Ishikawa (cell line): ENCODE results near the gene NR3C2.

Source experiments
- CEBPB ChIP-seq: IDR thresholded peaks from 2 replicates; pipeline ENCODE4 v1.6.1; 2012
- CREB1 ChIP-seq: IDR thresholded peaks from 2 replicates; pipeline ENCODE4 v1.6.1; 2012; ENCODE audit warnings: low read depth
- EGR1 ChIP-seq: IDR thresholded peaks from 2 replicates; pipeline ENCODE4 v1.6.1; 2012
- EP300 ChIP-seq: IDR thresholded peaks from 2 replicates; pipeline ENCODE4 v1.6.1; 2012; ENCODE audit warnings: borderline replicate concordance
- FOXM1 ChIP-seq: IDR thresholded peaks from 2 replicates; pipeline ENCODE4 v1.6.1; 2012; ENCODE audit warnings: low read depth, borderline replicate concordance
- NFIC ChIP-seq: IDR thresholded peaks from 2 replicates; pipeline ENCODE4 v1.6.1; 2012
- RAD21 ChIP-seq: IDR thresholded peaks from 2 replicates; pipeline ENCODE4 v1.6.1; 2012; ENCODE audit warnings: low read depth
- TAF1 ChIP-seq: IDR thresholded peaks from 2 replicates; pipeline ENCODE4 v1.6.1; 2012; ENCODE audit warnings: low read depth, mild to moderate bottlenecking
- TCF12 ChIP-seq: IDR thresholded peaks from 2 replicates; pipeline ENCODE4 v1.6.1; 2012; ENCODE audit warnings: low read depth
- TEAD4 ChIP-seq: IDR thresholded peaks from 2 replicates; pipeline ENCODE4 v1.6.1; 2012
- USF1 ChIP-seq: IDR thresholded peaks from 2 replicates; pipeline ENCODE4 v1.6.1; 2012
- YY1 ChIP-seq: IDR thresholded peaks from 2 replicates; pipeline ENCODE4 v1.6.1; 2012; ENCODE audit warnings: low read depth
- ZBTB7A ChIP-seq: IDR thresholded peaks from 2 replicates; pipeline ENCODE4 v1.6.1; 2012; ENCODE audit warnings: low read depth
- TF ChIP-seq, protein P1 (sequence below): IDR thresholded peaks from 2 replicates; pipeline ENCODE4 v1.6.1; 2012; ENCODE audit warnings: low read depth, mild to moderate bottlenecking
- TF ChIP-seq, protein P2 (sequence below): IDR thresholded peaks from 2 replicates; pipeline ENCODE4 v1.6.1; 2012

Gene NR3C2

GRCh38 chr4:148173397-148174017 lies 268.7 kb downstream of the NR3C2 start:
- TF ChIP-seq USF1, result no peak
- TF ChIP-seq EGR1, result peak; percentile 10; the same call in 1 of the 2 replicates

GRCh38 chr4:148171596-148171995 lies 270.6 kb downstream of the NR3C2 start:
- TF ChIP-seq NFIC (no peak), RAD21 (peak; percentile 15; the same call in 1 of the 2 replicates)

DNA sequence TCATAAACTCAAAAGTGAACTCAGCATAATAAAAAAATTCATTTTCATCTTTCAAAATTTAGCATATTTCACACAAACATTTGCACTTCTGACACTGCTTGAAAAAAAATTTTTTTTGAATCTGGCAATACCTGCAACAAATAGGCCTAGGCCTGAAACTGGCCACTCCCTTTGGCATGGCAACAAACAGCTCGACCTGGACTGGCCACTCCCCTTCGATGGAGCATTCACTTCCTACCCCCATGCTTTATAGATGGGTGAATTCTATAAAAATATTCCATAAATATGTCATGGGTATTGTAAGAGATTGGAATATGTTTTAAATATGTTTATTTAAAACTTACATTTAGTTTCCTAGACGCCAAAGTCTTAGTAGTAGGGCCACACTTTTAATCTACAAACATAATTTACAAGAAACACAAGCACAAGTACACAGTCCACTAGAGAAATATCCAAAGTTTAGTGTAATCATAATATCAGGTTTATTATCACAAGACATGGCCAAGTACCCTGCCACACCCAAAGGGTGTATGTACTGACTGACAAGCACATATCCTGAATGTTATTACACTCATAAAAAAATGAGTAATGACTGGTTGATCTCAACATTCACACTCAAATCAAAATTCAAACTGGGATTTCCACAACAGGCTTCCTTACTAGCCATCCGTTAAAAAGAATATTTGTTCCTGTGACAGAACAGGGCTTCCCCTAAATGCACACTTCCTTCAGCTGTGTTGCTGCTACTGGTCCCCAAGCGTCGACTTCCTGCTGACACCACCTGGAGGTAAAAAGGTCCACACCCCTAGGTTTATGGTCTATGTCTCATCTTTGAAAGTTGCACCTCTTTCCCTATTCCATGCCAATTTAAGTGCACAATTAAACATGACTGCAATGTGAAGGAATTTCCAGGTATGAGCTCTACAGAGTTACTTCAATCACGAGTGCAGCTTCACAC lies 271.5 kb downstream of the NR3C2 start:
- TF ChIP-seq ZBTB7A, result no peak
- no peak for TF ChIP-seq TEAD4
- TF ChIP-seq CREB1, result no peak
- no peak for TF ChIP-seq TAF1
- TF ChIP-seq, protein P1, sequence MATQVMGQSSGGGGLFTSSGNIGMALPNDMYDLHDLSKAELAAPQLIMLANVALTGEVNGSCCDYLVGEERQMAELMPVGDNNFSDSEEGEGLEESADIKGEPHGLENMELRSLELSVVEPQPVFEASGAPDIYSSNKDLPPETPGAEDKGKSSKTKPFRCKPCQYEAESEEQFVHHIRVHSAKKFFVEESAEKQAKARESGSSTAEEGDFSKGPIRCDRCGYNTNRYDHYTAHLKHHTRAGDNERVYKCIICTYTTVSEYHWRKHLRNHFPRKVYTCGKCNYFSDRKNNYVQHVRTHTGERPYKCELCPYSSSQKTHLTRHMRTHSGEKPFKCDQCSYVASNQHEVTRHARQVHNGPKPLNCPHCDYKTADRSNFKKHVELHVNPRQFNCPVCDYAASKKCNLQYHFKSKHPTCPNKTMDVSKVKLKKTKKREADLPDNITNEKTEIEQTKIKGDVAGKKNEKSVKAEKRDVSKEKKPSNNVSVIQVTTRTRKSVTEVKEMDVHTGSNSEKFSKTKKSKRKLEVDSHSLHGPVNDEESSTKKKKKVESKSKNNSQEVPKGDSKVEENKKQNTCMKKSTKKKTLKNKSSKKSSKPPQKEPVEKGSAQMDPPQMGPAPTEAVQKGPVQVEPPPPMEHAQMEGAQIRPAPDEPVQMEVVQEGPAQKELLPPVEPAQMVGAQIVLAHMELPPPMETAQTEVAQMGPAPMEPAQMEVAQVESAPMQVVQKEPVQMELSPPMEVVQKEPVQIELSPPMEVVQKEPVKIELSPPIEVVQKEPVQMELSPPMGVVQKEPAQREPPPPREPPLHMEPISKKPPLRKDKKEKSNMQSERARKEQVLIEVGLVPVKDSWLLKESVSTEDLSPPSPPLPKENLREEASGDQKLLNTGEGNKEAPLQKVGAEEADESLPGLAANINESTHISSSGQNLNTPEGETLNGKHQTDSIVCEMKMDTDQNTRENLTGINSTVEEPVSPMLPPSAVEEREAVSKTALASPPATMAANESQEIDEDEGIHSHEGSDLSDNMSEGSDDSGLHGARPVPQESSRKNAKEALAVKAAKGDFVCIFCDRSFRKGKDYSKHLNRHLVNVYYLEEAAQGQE, result no peak
- no peak for TF ChIP-seq YY1
- TF ChIP-seq, protein P2, sequence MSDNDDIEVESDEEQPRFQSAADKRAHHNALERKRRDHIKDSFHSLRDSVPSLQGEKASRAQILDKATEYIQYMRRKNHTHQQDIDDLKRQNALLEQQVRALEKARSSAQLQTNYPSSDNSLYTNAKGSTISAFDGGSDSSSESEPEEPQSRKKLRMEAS, result no peak
- TF ChIP-seq CEBPB, result no peak
- no peak for TF ChIP-seq EP300
- TF ChIP-seq FOXM1, result no peak

DNA sequence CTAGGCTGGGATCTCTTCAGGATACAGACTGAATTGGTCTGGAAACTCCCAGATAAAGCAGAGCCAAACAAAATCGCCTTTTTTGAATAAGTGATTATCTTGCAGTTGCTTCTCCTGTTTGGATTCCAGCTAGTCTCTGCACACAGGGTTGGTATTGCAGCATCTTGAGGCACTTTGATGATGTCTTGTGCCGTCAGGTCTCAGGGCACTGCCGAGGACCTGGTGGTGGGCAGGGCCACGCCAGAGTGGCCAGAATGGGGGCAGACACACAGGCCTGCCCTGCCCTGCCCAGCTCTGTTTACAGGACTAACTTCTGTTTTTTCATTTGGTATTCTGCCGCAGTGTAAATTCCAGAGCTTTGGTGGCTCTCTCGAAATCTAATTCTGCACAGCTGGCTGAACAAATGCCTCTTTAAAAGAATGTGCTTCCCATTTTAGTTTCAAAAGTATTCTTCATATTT lies 276.1 kb downstream of the NR3C2 start:
- TF ChIP-seq EP300 (no peak), USF1 (no peak), RAD21 (no peak), FOXM1 (no peak), CREB1 (no peak), TCF12 (no peak), TEAD4 (no peak), TAF1 (no peak), YY1 (no peak), CEBPB (no peak), ZBTB7A (no peak), NFIC (no peak), EGR1 (no peak)
- TF ChIP-seq, protein P1, result no peak
- TF ChIP-seq, protein P2, result no peak

- no peak for TF ChIP-seq FOXM1
- TF ChIP-seq EGR1, result no peak
- TF ChIP-seq CREB1, result no peak
- TF ChIP-seq RAD21, result no peak
- TF ChIP-seq NFIC, result peak; percentile 45; the same call in 1 of the 2 replicates
- no peak for TF ChIP-seq CEBPB
- no peak for TF ChIP-seq TAF1
- TF ChIP-seq EP300, result peak; percentile 50; the same call in 1 of the 2 replicates
- no peak for TF ChIP-seq TCF12
- TF ChIP-seq, protein P2, result no peak
- no peak for TF ChIP-seq USF1
- no peak for TF ChIP-seq YY1
- 0 out of 2 replicates have a peak, but pooled peaks have one; percentile 17 for TF ChIP-seq TEAD4
- TF ChIP-seq, protein P1, result no peak
Measured at GRCh38 chr4:148164557-148164956, 277.7 kb downstream of the NR3C2 start.
